GM04504 (cell line): ENCODE measurements around the gene TREH.

Experiments
- DNase-seq: peaks from one replicate; pipeline ENCODE4 v3.0.0-alpha.2; 2012; ENCODE audit warnings: low read depth

The TREH gene

GRCh38 chr11:118663381-118663780 is 16.1 kb downstream of the TREH start:
- DNase-seq, result no peak

GRCh38 chr11:118662401-118663271 is 16.8 kb downstream of the TREH start:
- DNase-seq, result no peak

- DNase-seq, result no peak
Measured at GRCh38 chr11:118661425-118662301, 17.8 kb downstream of the TREH start.

- DNase-seq, result no peak
Measured at GRCh38 chr11:118660681-118661424, 18.6 kb downstream of the TREH start.

GRCh38 chr11:118659953-118660680 is 19.3 kb downstream of the TREH start:
- no peak for DNase-seq

- DNase-seq, result peak; percentile 57
Measured at GRCh38 chr11:118659314-118659952, 20.0 kb downstream of the TREH start.

- no peak for DNase-seq
Measured at GRCh38 chr11:118658429-118659313, 20.8 kb downstream of the TREH start.

- DNase-seq, result no peak
Measured at GRCh38 chr11:118657709-118658428, 21.6 kb downstream of the TREH start.

GRCh38 chr11:118657238-118657637 is 22.2 kb downstream of the TREH start:
- DNase-seq, result no peak

- no peak for DNase-seq
Measured at GRCh38 chr11:118656563-118657165, 22.8 kb downstream of the TREH start.

GRCh38 chr11:118655486-118656190 is 23.8 kb downstream of the TREH start:
- DNase-seq, result no peak

GRCh38 chr11:118653684-118654390 is 25.6 kb downstream of the TREH start:
- DNase-seq, result no peak

GRCh38 chr11:118652681-118653181 is 26.7 kb downstream of the TREH start:
- no peak for DNase-seq

- DNase-seq, result no peak
Measured at GRCh38 chr11:118651820-118652219, 27.6 kb downstream of the TREH start.

- no peak for DNase-seq
Measured at GRCh38 chr11:118650366-118650765, 29.1 kb downstream of the TREH start.

- no peak for DNase-seq
Measured at GRCh38 chr11:118649941-118650340, 29.5 kb downstream of the TREH start.

- DNase-seq, result no peak
Measured at GRCh38 chr11:118648291-118648690, 31.2 kb downstream of the TREH start.
